A549 (cell line): ENCODE measurements around the gene KCNS3.

Experiments used
- CHD2 ChIP-seq: fragments of 150-350 bp; IDR thresholded peaks from 2 replicates; pipeline ENCODE4 v1.6.1; 2014; ENCODE audit warnings: low read length; ENCODE audit not compliant: partially characterized antibody
- CTCF ChIP-seq: fragments of >200 bp; sonication (Bioruptor Twin); formaldehyde crosslinking; IDR thresholded peaks from 3 replicates; pipeline ENCODE4 v1.5.1; 2016
- E2F6 ChIP-seq: IDR thresholded peaks from 2 replicates; pipeline ENCODE4 v1.6.1; 2012; ENCODE audit warnings: low read depth, borderline replicate concordance
- EP300 ChIP-seq, 2 experiments: fragments of >200 bp; sonication (Bioruptor Twin); formaldehyde crosslinking; IDR thresholded peaks; 2 replicates in 1 of 2; 3 replicates in 1 of 2; pipeline ENCODE4 v1.6.1; 2016 to 2017
- MAFK ChIP-seq: fragments of 450-650 bp; IDR thresholded peaks from 2 replicates; pipeline ENCODE4 v1.6.1; 2014; ENCODE audit not compliant: partially characterized antibody
- MAZ ChIP-seq: fragments of 150-350 bp; IDR thresholded peaks from 2 replicates; pipeline ENCODE4 v1.6.1; 2014; ENCODE audit warnings: antibody characterized with exemption, low read depth, low read length, borderline replicate concordance
- RFX5 ChIP-seq: fragments of 450-650 bp; IDR thresholded peaks from 2 replicates; pipeline ENCODE4 v1.7.1; 2014; ENCODE audit warnings: antibody characterized with exemption, mild to moderate bottlenecking, moderate library complexity

- TF ChIP-seq RFX5 (no peak), CTCF (no peak), EP300 (IDR thresholded peaks at IDR 0.05) (no peak), E2F6 (no peak), MAZ (no peak), CHD2 (no peak), MAFK (no peak)
Observed at GRCh38 chr2:17979707-17980106, 101.2 kb downstream of the KCNS3 start.
